ENCODE data around the gene COL12A1. TPM values are rescaled to one million over a fixed set of nuclear protein-coding genes. Genes with fewer than 3 reads are reported as not detected.

Gene COL12A1
- total RNA-seq, 3 donors from 2014 or later: 90.9 to 441 (median 281) TPM

GRCh38 chr6:75144386-75144785, 61.5 kb downstream of the COL12A1 start:
- intact Hi-C loops (cut with DNase I; ENCODE audit: low total_unique reads): no loop called here
- no peaks in the 10 kb centered on the region for H3K27me3 ChIP-seq
- no peak for DNase-seq (ENCODE audit: low spot score in 2 of 2)
- TF ChIP-seq CTCF (IDR thresholded peaks at IDR 0.05) (no peak), POLR2A (IDR thresholded peaks at IDR 0.05) (no peak), POLR2AphosphoS5 (IDR thresholded peaks at IDR 0.05) (no peak)
- no peaks in the 10 kb centered on the region for H3K4me1 ChIP-seq
- H3K9me3 ChIP-seq: no peaks in the 10 kb centered on the region
- no peaks in the 10 kb centered on the region for H3K36me3 ChIP-seq
- H3K4me3 ChIP-seq: no peak overlapping the region
- H3K27ac ChIP-seq: no peak overlapping the region

GRCh38 chr6:75143191-75143590, 62.7 kb downstream of the COL12A1 start:
- DNase-seq (ENCODE audit: low spot score in 2 of 2): no peak
- Histone ChIP-seq H3K4me1 (no peaks in the 10 kb centered on the region), H3K27me3 (no peaks in the 10 kb centered on the region), H3K4me3 (no peak overlapping the region), H3K36me3 (no peaks in the 10 kb centered on the region), H3K9me3 (no peaks in the 10 kb centered on the region), H3K27ac (no peak overlapping the region)
- TF ChIP-seq CTCF (IDR thresholded peaks at IDR 0.05) (no peak), POLR2AphosphoS5 (IDR thresholded peaks at IDR 0.05) (no peak), POLR2A (IDR thresholded peaks at IDR 0.05) (no peak)
- intact Hi-C loops (cut with DNase I; ENCODE audit: low total_unique reads): no loop called here

- H3K4me1 ChIP-seq: no peaks in the 10 kb centered on the region
- no peaks in the 10 kb centered on the region for H3K36me3 ChIP-seq
- H3K9me3 ChIP-seq: no peaks in the 10 kb centered on the region
- no peaks in the 10 kb centered on the region for H3K27me3 ChIP-seq
- H3K27ac ChIP-seq: peak overlapping the region in 1 of 2 donors; percentile 48
- DNase-seq (ENCODE audit: low spot score in 2 of 2): no peak
- intact Hi-C loops (cut with DNase I; ENCODE audit: low total_unique reads): no loop called here
- TF ChIP-seq CTCF (IDR thresholded peaks at IDR 0.05): no peak
- TF ChIP-seq POLR2A (IDR thresholded peaks at IDR 0.05): no peak
- TF ChIP-seq POLR2AphosphoS5 (IDR thresholded peaks at IDR 0.05): no peak
- H3K4me3 ChIP-seq: no peak overlapping the region
Observed at GRCh38 chr6:75142721-75143120, 63.1 kb downstream of the COL12A1 start.

GRCh38 chr6:75135876-75136275, 70.0 kb downstream of the COL12A1 start:
- no peak overlapping the region for H3K4me3 ChIP-seq
- H3K9me3 ChIP-seq: no peaks in the 10 kb centered on the region
- no peaks in the 10 kb centered on the region for H3K36me3 ChIP-seq
- intact Hi-C loops (cut with DNase I; ENCODE audit: low total_unique reads): no loop called here
- TF ChIP-seq POLR2AphosphoS5 (IDR thresholded peaks at IDR 0.05): no peak
- no peak for TF ChIP-seq CTCF (IDR thresholded peaks at IDR 0.05)
- no peak for TF ChIP-seq POLR2A (IDR thresholded peaks at IDR 0.05)
- H3K4me1 ChIP-seq: no peaks in the 10 kb centered on the region
- H3K27ac ChIP-seq: no peak overlapping the region
- DNase-seq (ENCODE audit: low spot score in 2 of 2): no peak
- H3K27me3 ChIP-seq: no peaks in the 10 kb centered on the region

- H3K4me1 ChIP-seq: no peaks in the 10 kb centered on the region
- no peaks in the 10 kb centered on the region for H3K27me3 ChIP-seq
- no peak overlapping the region for H3K4me3 ChIP-seq
- intact Hi-C loops (cut with DNase I; ENCODE audit: low total_unique reads): no loop called here
- no peaks in the 10 kb centered on the region for H3K36me3 ChIP-seq
- no peak overlapping the region for H3K27ac ChIP-seq
- H3K9me3 ChIP-seq: no peaks in the 10 kb centered on the region
- no peak for DNase-seq (ENCODE audit: low spot score in 2 of 2)
- TF ChIP-seq POLR2AphosphoS5 (IDR thresholded peaks at IDR 0.05) (no peak), CTCF (IDR thresholded peaks at IDR 0.05) (no peak), POLR2A (IDR thresholded peaks at IDR 0.05) (no peak)
Observed at GRCh38 chr6:75135450-75135849, 70.4 kb downstream of the COL12A1 start.

Data from breast epithelium (tissue), 4 donors.